K562 (cell line): ENCODE results near the gene NT5C. TPM values are rescaled to one million over a fixed set of nuclear protein-coding genes. Genes with fewer than 3 reads are reported as not detected.

Experiments
- ATAC-seq: fragments of 200-7000 bp; cut with Tn5 transposase; 3 replicates; pipeline ENCODE4 v1.9.1; 2020; ENCODE audit warnings: moderate library complexity
- BruUV-seq: library from RNA; stranded (reverse); fragments of 400-500 nt; replicated peaks from 2 replicates; lab custom pipeline; 2021; lab: Mats Ljungman, UMichigan
- CTCF ChIA-PET: fragments of 300-600 bp; formaldehyde crosslinking; extraction: SDS; loops from one replicate; lab custom pipeline; 2021; ENCODE audit warnings: low intra/inter-chr PET ratio; lab: Yijun Ruan, JAX
- POLR2A ChIA-PET: fragments of 300-600, 350-650 bp; sonication (Branson Sonifier 250); formaldehyde crosslinking; extraction: SDS; loops from one replicate; lab custom pipeline; 2021; ENCODE audit warnings: antibody characterized with exemption, inconsistent platforms; lab: Yijun Ruan, JAX
- DNase-seq, 4 experiments: peaks; one replicate each; pipeline versions ENCODE4 v3.0.0 to v3.0.0-alpha.2; 2011 to 2018; ENCODE audit warnings: low spot score in 3 of 4, mixed read lengths in 3 of 4; ENCODE audit errors: extremely low read depth in 1 of 4
- FAIRE-seq: peaks from 2 replicates; lab custom pipeline; 2011; peaks lifted over from hg19 to GRCh38; lab: Jason Lieb, UNC
- H2AFZ ChIP-seq: 2 replicates; pipeline ENCODE4 v1.6.0; 2011; ENCODE audit warnings: low read depth, low read length, control low read depth, inconsistent platforms
- H3K27ac ChIP-seq: fragments of 200-600 bp; 3 replicates; pipeline ENCODE4 v1.8.0; 2011; ENCODE audit warnings: low read depth, mild to moderate bottlenecking, control low read depth, inconsistent platforms, low read length, moderate library complexity, mixed read lengths; ENCODE audit errors: extremely low read depth
- H3K27me3 ChIP-seq, 2 experiments: fragments of 300-600 bp in 1 of 2; 2 replicates in 1 of 2; 3 replicates in 1 of 2; pipeline versions ENCODE4 v1.6.0 to v1.8.0; 2011; ENCODE audit warnings: inconsistent platforms in 2 of 2, low read length in 2 of 2, mild to moderate bottlenecking in 1 of 2, mixed read lengths in 1 of 2, moderate library complexity in 1 of 2; ENCODE audit not compliant: control insufficient read depth in 2 of 2, insufficient read depth in 2 of 2
- H3K36me3 ChIP-seq: fragments of 300-600 bp; 3 replicates; pipeline ENCODE4 v1.8.0; 2011; ENCODE audit warnings: mild to moderate bottlenecking, low read length, inconsistent platforms; ENCODE audit not compliant: control insufficient read depth, insufficient read depth
- H3K4me1 ChIP-seq, 2 experiments: fragments of 200-600 bp in 1 of 2; replicated peaks in 1 of 2; 2 replicates in 1 of 2; 3 replicates in 1 of 2; pipeline versions ENCODE4 v1.5.1 to v1.8.0; 2011; ENCODE audit warnings: inconsistent platforms in 2 of 2, low read length in 2 of 2, mild to moderate bottlenecking in 1 of 2, mixed read lengths in 1 of 2, moderate library complexity in 1 of 2; ENCODE audit not compliant: control insufficient read depth in 2 of 2, insufficient read depth in 2 of 2
- H3K4me2 ChIP-seq: 2 replicates; pipeline ENCODE4 v1.6.1; 2011; ENCODE audit warnings: low read length, control low read depth, inconsistent platforms, mixed read lengths; ENCODE audit not compliant: insufficient read depth
- H3K4me3 ChIP-seq: fragments of 200-600 bp; sonication (generic), shearing (Covaris generic); 2 replicates; pipeline ENCODE4 v1.5.1; 2016; ENCODE audit warnings: control low read depth, inconsistent platforms
- H3K79me2 ChIP-seq: fragments of 200-600 bp; 3 replicates; pipeline ENCODE4 v1.8.0; 2011; ENCODE audit warnings: low read length, inconsistent platforms; ENCODE audit not compliant: control insufficient read depth, insufficient read depth
- H3K9ac ChIP-seq, 2 experiments: 2 replicates each; pipeline versions ENCODE4 v1.6.0 to v1.6.1; 2011; ENCODE audit warnings: low read depth in 2 of 2, low read length in 2 of 2, control low read depth in 1 of 2, inconsistent platforms in 1 of 2, mild to moderate bottlenecking in 1 of 2, mixed read lengths in 1 of 2; ENCODE audit not compliant: insufficient read depth in 1 of 2
- H3K9me1 ChIP-seq: one replicate; pipeline ENCODE4 v1.6.0; 2011; ENCODE audit warnings: inconsistent platforms, mild to moderate bottlenecking, low read length, moderate library complexity; ENCODE audit not compliant: control insufficient read depth, insufficient read depth
- H3K9me3 ChIP-seq: replicated peaks from 2 replicates; pipeline ENCODE4 v1.5.1; 2011; ENCODE audit warnings: low read depth, low read length, inconsistent platforms; ENCODE audit not compliant: control insufficient read depth, insufficient read depth
- H4K20me1 ChIP-seq: replicated peaks from 2 replicates; pipeline ENCODE4 v1.6.1; 2011; ENCODE audit warnings: low read length, inconsistent platforms, mixed read lengths; ENCODE audit not compliant: control insufficient read depth, insufficient read depth
- AFF4 ChIP-seq: sonication (generic); formaldehyde crosslinking; IDR thresholded peaks from 2 replicates; pipeline ENCODE4 v1.8.0; 2023; ENCODE audit warnings: mild to moderate bottlenecking, missing genetic modification reagents
- FOSL1 ChIP-seq: fragments of 200-800 bp; sonication (Bioruptor generic); conservative IDR thresholded peaks from 2 replicates; pipeline ENCODE4 v1.6.1; 2016; ENCODE audit warnings: missing genetic modification characterization, missing compliant biosample characterization
- HDAC1 ChIP-seq, 2 experiments: fragments of 450-650 bp; IDR thresholded peaks; 2 replicates each; pipeline ENCODE4 v1.6.1; 2016 to 2017; ENCODE audit warnings: inconsistent platforms in 1 of 2, mild to moderate bottlenecking in 1 of 2, moderate library complexity in 1 of 2
- KAT8 ChIP-seq: fragments of 450-650 bp; IDR thresholded peaks from 2 replicates; pipeline ENCODE4 v1.6.1; 2016; ENCODE audit warnings: low read depth, mild to moderate bottlenecking
- NR3C1 ChIP-seq: sonication (generic); formaldehyde crosslinking; IDR thresholded peaks from 2 replicates; pipeline ENCODE4 v1.8.1; 2022; ENCODE audit warnings: missing genetic modification reagents
- NR4A1 ChIP-seq, 2 experiments: fragments of 250-450 bp in 1 of 2; fragments of 450-650 bp in 1 of 2; sonication (Bioruptor Pico) in 1 of 2; IDR thresholded peaks; 2 replicates each; pipeline versions ENCODE4 v1.4.0 to v1.6.1; 2016 to 2020; ENCODE audit warnings: mild to moderate bottlenecking in 2 of 2, missing compliant biosample characterization in 1 of 2, missing genetic modification characterization in 1 of 2, moderate library complexity in 1 of 2
- PTRF ChIP-seq: fragments of 450-650 bp; IDR thresholded peaks from 2 replicates; pipeline ENCODE4 v1.6.1; 2016; ENCODE audit warnings: mild to moderate bottlenecking, missing genetic modification characterization, missing compliant biosample characterization
- SRSF9 ChIP-seq: fragments of 200-400 bp; formaldehyde crosslinking; IDR thresholded peaks from 2 replicates; pipeline ENCODE4 v1.6.1; 2017; ENCODE audit warnings: low read depth, low read length, borderline replicate concordance
- TEAD4 ChIP-seq, 2 experiments: sonication (generic) in 1 of 2; formaldehyde crosslinking in 1 of 2; IDR thresholded peaks; 2 replicates each; pipeline versions ENCODE4 v1.6.1 to v1.8.0; 2012 to 2022; ENCODE audit warnings: borderline replicate concordance in 1 of 2, inconsistent platforms in 1 of 2, low read length in 1 of 2, mild to moderate bottlenecking in 1 of 2, missing genetic modification reagents in 1 of 2
- YY1 ChIP-seq, 3 experiments: IDR thresholded peaks; 2 replicates each; pipeline ENCODE4 v1.6.1; 2011; ENCODE audit warnings: low read length in 2 of 3, mild to moderate bottlenecking in 2 of 3, moderate library complexity in 2 of 3, borderline replicate concordance in 1 of 3, control low read depth in 1 of 3, low read depth in 1 of 3; ENCODE audit not compliant: insufficient read depth in 3 of 3, insufficient replicate concordance in 2 of 3, control insufficient read depth in 1 of 3, insufficient read length in 1 of 3; ENCODE audit errors: extremely low read depth in 1 of 3
- ZC3H4 ChIP-seq: sonication (generic); formaldehyde crosslinking; IDR thresholded peaks from 2 replicates; pipeline ENCODE4 v1.9.0; 2021; ENCODE audit warnings: missing genetic modification reagents, borderline replicate concordance
- ZNF586 ChIP-seq: fragments of 450-650 bp; formaldehyde crosslinking; conservative IDR thresholded peaks from 2 replicates; pipeline ENCODE4 v1.4.0; 2020; ENCODE audit warnings: mild to moderate bottlenecking, moderate library complexity
- WGBS: fragments of 100-300 bp; shearing (Covaris generic); methylation state at CpG from one replicate; pipeline ENCODE4 v1.1.6; 2016; ENCODE audit warnings: low coverage, mixed read lengths; ENCODE audit not compliant: insufficient coverage; ENCODE audit errors: missing lambda C conversion rate; 5-methylcytosine and 5-hydroxymethylcytosine counted together
- in situ Hi-C: fragments of 300-500 bp; cut with MboI; formaldehyde crosslinking; loops from 4 replicates; pipeline ENCODE4 v1.15.0; 2018; ENCODE audit warnings: inconsistent platforms, mixed read lengths
- intact Hi-C: fragments of 100-400 bp; cut with micrococcal nuclease; formaldehyde crosslinking; loops from 2 replicates; pipeline ENCODE4 v1.14.2; 2022
- polyA plus RNA-seq, 8 experiments: library from polyadenylated mRNA; depleted of rRNA in 4 of 8; stranded (reverse) in 5 of 8; unstranded in 3 of 8; fragments of >200 nt; fragmentation: Nextera tagmentation in 2 of 8; fragmentation: Illumina TruSeq in 1 of 8; extraction: Ambion mirVana in 2 of 8; extraction: Trizol in 1 of 8; gene quantifications; 2 replicates each; pipeline versions ENCODE4 v1.2.1 to v1.2.3, GENCODE V29; 2011 to 2014; ENCODE audit warnings: inconsistent platforms in 1 of 8, missing spikeins in 1 of 8
- total RNA-seq, 7 experiments: library from RNA; depleted of rRNA in 6 of 7; stranded (reverse); fragments of >200 nt in 6 of 7; fragmentation: Illumina TruSeq in 2 of 7; extraction: Trizol in 2 of 7; gene quantifications; 2 replicates each; pipeline versions ENCODE4 v1.2.1 to v1.2.3, GENCODE V29; 2011 to 2021; ENCODE audit warnings: low replicate concordance in 1 of 7

NT5C gene
- total and polyA plus RNA-seq, 9 of the 15 experiments (the other 6 are each of a cell fraction or from before 2014, with no cell fraction given): 2.9 to 205 (median 45.0) TPM

GRCh38 chr17:75153780-75154194, 22.2 kb upstream of the NT5C start (continued):
- TF ChIP-seq NR3C1 (CRISPR knock-in tag) (0 out of 2 replicates have a peak, but pooled peaks have one; percentile 82), ZC3H4 (CRISPR knock-in tag) (peak; percentile 21; the same call in 1 of the 2 replicates)
- TF ChIP-seq, all 486 proteins: peak for 28

- no peaks in the 10 kb centered on the region for H3K9me1 ChIP-seq
- peak overlapping the region; percentile 25; the same call in 1 of the 2 replicates for H2AFZ ChIP-seq
- WGBS: 3% methylated on average over 24 of the region's 28 CpGs
- H4K20me1 ChIP-seq: peaks cover 11% of the 10 kb centered on the region; the same call in 1 of the 2 replicates
- POLR2A ChIA-PET: interaction anchor here (0.6 to 1.1 kb wide), 5 partner anchors 11 to 231 kb away, joined by 3 to 4 read pairs (median 3); no protein-coding TSS in a partner anchor
- ATAC-seq (peak; percentile 63), DNase-seq (peak; percentile 19 to 73 (median 36)), FAIRE-seq (peak; percentile 40)
- peaks cover 15 to 20% of the 10 kb centered on the region in 2 experiments for H3K4me1 ChIP-seq
- no peaks in the 10 kb centered on the region for H3K27me3 ChIP-seq
- peak overlapping the region; percentile 95 for H3K4me2 ChIP-seq
- intact Hi-C loops: loop anchor here (5.0 kb wide), 1 partner anchor 49 kb away; no protein-coding TSS in a partner anchor
- in situ Hi-C loops: no loop called here
- peak overlapping the region; percentile 94 to 100 for H3K9ac ChIP-seq
- peak overlapping the region; percentile 98 for H3K4me3 ChIP-seq
- H3K9me3 ChIP-seq: no peaks in the 10 kb centered on the region
- peaks cover 66% of the 10 kb centered on the region for H3K79me2 ChIP-seq
- CTCF ChIA-PET: no interaction called here
- H3K27ac ChIP-seq: peak overlapping the region; percentile 94
- peaks cover 28% of the 10 kb centered on the region for H3K36me3 ChIP-seq
- BruUV-seq: no TSS peak
- TF ChIP-seq TEAD4 (IDR thresholded peaks at IDR 0.05; ENCODE audit: low read length) (0 out of 2 replicates have a peak, but pooled peaks have one; percentile 3), TEAD4 (CRISPR knock-in tag; IDR thresholded peaks at IDR 0.05; ENCODE audit: borderline replicate concordance) (no peak), NR4A1 (CRISPR knock-in tag; IDR thresholded peaks at IDR 0.05) (no peak), NR4A1 (tag; IDR thresholded peaks at IDR 0.05) (0 out of 2 replicates have a peak, but pooled peaks have one; percentile 48), HDAC1 (IDR thresholded peaks at IDR 0.05) (0 out of 4 replicates have a peak, but pooled peaks of 1 of the 2 experiments have one; percentile 32), PTRF (tag) (0 out of 2 replicates have a peak, but pooled peaks have one; percentile 50), ZNF586 (CRISPR knock-in tag) (no peak), FOSL1 (tag) (no peak), AFF4 (CRISPR knock-in tag) (peak; percentile 56), SRSF9 (no peak), YY1 (IDR thresholded peaks at IDR 0.05; ENCODE audit: borderline replicate concordance in 1 of 3, control insufficient read depth in 1 of 3, extremely low read depth in 1 of 3, insufficient read depth in 3 of 3, insufficient read length in 1 of 3, insufficient replicate concordance in 2 of 3, low read depth in 1 of 3, low read length in 2 of 3) (peak in 2 of 3 experiments; percentile 45 to 89), KAT8 (peak; percentile 38; the same call in 1 of the 2 replicates)
Observed at GRCh38 chr17:75152922-75153779, 21.6 kb upstream of the NT5C start.
